H9 (cell line): Measurements from ENCODE around the gene MKRN2. TPM values are rescaled to one million over a fixed set of nuclear protein-coding genes. Genes with fewer than 3 reads are reported as not detected.

Source experiments
- DNase-seq: peaks from one replicate; pipeline ENCODE4 v3.0.0-alpha.2; 2017
- H2AFZ ChIP-seq: one replicate; pipeline ENCODE4 v1.6.1; 2013; ENCODE audit warnings: mild to moderate bottlenecking, low read length, control low read depth, moderate library complexity
- H2AK5ac ChIP-seq: 2 replicates; pipeline ENCODE4 v1.6.1; 2013; ENCODE audit warnings: low read length, control low read depth, mixed read lengths; ENCODE audit not compliant: insufficient read length
- H2BK120ac ChIP-seq: one replicate; pipeline ENCODE4 v1.6.1; 2013; ENCODE audit warnings: low read depth, mild to moderate bottlenecking, low read length, control low read depth, inconsistent platforms; ENCODE audit not compliant: poor library complexity, severe bottlenecking
- H2BK12ac ChIP-seq: 2 replicates; pipeline ENCODE4 v1.6.1; 2013; ENCODE audit warnings: low read length, control low read depth, mixed read lengths, low read depth; ENCODE audit not compliant: insufficient read length
- H2BK15ac ChIP-seq: 2 replicates; pipeline ENCODE4 v1.6.1; 2013; ENCODE audit warnings: low read depth, low read length, control low read depth
- H2BK20ac ChIP-seq: one replicate; pipeline ENCODE4 v1.6.1; 2013; ENCODE audit warnings: low read depth, mild to moderate bottlenecking, low read length, control low read depth, inconsistent platforms; ENCODE audit not compliant: poor library complexity, severe bottlenecking
- H2BK5ac ChIP-seq: 2 replicates; pipeline ENCODE4 v1.6.1; 2013; ENCODE audit warnings: low read length, control low read depth, mixed read lengths; ENCODE audit not compliant: insufficient read length
- H3K14ac ChIP-seq: 2 replicates; pipeline ENCODE4 v1.6.1; 2013; ENCODE audit warnings: low read length, control low read depth; ENCODE audit not compliant: insufficient read depth
- H3K18ac ChIP-seq: 2 replicates; pipeline ENCODE4 v1.6.1; 2013; ENCODE audit warnings: low read depth, mild to moderate bottlenecking, mixed read lengths, low read length, control low read depth; ENCODE audit not compliant: insufficient read length
- H3K23ac ChIP-seq: 2 replicates; pipeline ENCODE4 v1.6.1; 2013; ENCODE audit warnings: low read length, control low read depth, mixed read lengths, low read depth; ENCODE audit not compliant: insufficient read length
- H3K23me2 ChIP-seq: 2 replicates; pipeline ENCODE4 v1.6.1; 2013; ENCODE audit warnings: low read depth, mild to moderate bottlenecking, mixed read lengths, low read length, control low read depth; ENCODE audit not compliant: insufficient read length, poor library complexity, severe bottlenecking
- H3K27ac ChIP-seq: 2 replicates; pipeline ENCODE4 v1.5.1; 2013; ENCODE audit warnings: low read length, control low read depth, mixed read lengths, low read depth; ENCODE audit not compliant: insufficient read length
- H3K27me3 ChIP-seq: 2 replicates; pipeline ENCODE4 v1.6.1; 2013; ENCODE audit warnings: low read length, control low read depth, inconsistent platforms; ENCODE audit not compliant: insufficient read depth
- H3K4ac ChIP-seq: 2 replicates; pipeline ENCODE4 v1.6.1; 2013; ENCODE audit warnings: low read depth, mild to moderate bottlenecking, control low read depth, inconsistent platforms, low read length, moderate library complexity
- H3K4me1 ChIP-seq: 2 replicates; pipeline ENCODE4 v1.6.1; 2013; ENCODE audit warnings: low read length, control low read depth, inconsistent platforms; ENCODE audit not compliant: insufficient read depth
- H3K4me2 ChIP-seq: 2 replicates; pipeline ENCODE4 v1.6.1; 2013; ENCODE audit warnings: low read length, control low read depth, mixed read lengths; ENCODE audit not compliant: insufficient read length, insufficient read depth
- H3K56ac ChIP-seq: 2 replicates; pipeline ENCODE4 v1.6.1; 2013; ENCODE audit warnings: low read depth, mild to moderate bottlenecking, mixed read lengths, low read length, control low read depth; ENCODE audit not compliant: insufficient read length
- H3K79me1 ChIP-seq: 2 replicates; pipeline ENCODE4 v1.6.1; 2013; ENCODE audit warnings: low read depth, mild to moderate bottlenecking, moderate library complexity, low read length, control low read depth, inconsistent platforms; ENCODE audit not compliant: insufficient read depth, poor library complexity, severe bottlenecking
- H3K79me2 ChIP-seq: 2 replicates; pipeline ENCODE4 v1.6.1; 2013; ENCODE audit warnings: low read length, control low read depth, inconsistent platforms; ENCODE audit not compliant: insufficient read depth
- H3K9ac ChIP-seq: 2 replicates; pipeline ENCODE4 v1.6.1; 2013; ENCODE audit warnings: low read length, control low read depth, mixed read lengths; ENCODE audit not compliant: insufficient read length; ENCODE audit errors: extremely low read depth
- H3K9me3 ChIP-seq: one replicate; pipeline ENCODE4 v1.6.1; 2013; ENCODE audit warnings: low read depth, low read length, inconsistent platforms; ENCODE audit not compliant: control insufficient read depth
- H3T11ph ChIP-seq: one replicate; pipeline ENCODE4 v1.6.1; 2013; ENCODE audit warnings: mild to moderate bottlenecking, low read length, control low read depth, inconsistent platforms
- H4K20me1 ChIP-seq: one replicate; pipeline ENCODE4 v1.6.1; 2013; ENCODE audit not compliant: control insufficient read depth, insufficient read length, insufficient read depth
- H4K5ac ChIP-seq: 2 replicates; pipeline ENCODE4 v1.6.1; 2013; ENCODE audit warnings: low read depth, mild to moderate bottlenecking, mixed read lengths, low read length, control low read depth; ENCODE audit not compliant: insufficient read length
- H4K8ac ChIP-seq: replicated peaks from 2 replicates; pipeline ENCODE4 v1.6.1; 2013; ENCODE audit warnings: low read length, control low read depth, mixed read lengths, low read depth; ENCODE audit not compliant: insufficient read length
- H4K91ac ChIP-seq: 2 replicates; pipeline ENCODE4 v1.6.1; 2013; ENCODE audit warnings: low read depth, mild to moderate bottlenecking, moderate library complexity, mixed read lengths, low read length, control low read depth; ENCODE audit not compliant: insufficient read length
- H3K27ac Mint-ChIP-seq, 3 experiments: 2 replicates in 2 of 3; 3 replicates in 1 of 3; pipeline ENCODE4 v1.8.0; 2020 to 2021; ENCODE audit warnings: mixed read lengths in 3 of 3, mild to moderate bottlenecking in 1 of 3, moderate library complexity in 1 of 3
- H3K27me3 Mint-ChIP-seq: 2 replicates; pipeline ENCODE4 v1.8.0; 2021; ENCODE audit warnings: low read depth, mild to moderate bottlenecking, moderate library complexity, mixed read lengths
- H3K36me3 Mint-ChIP-seq, 3 experiments: 2 replicates in 2 of 3; 3 replicates in 1 of 3; pipeline ENCODE4 v1.8.0; 2020 to 2021; ENCODE audit warnings: low read depth in 3 of 3, mixed read lengths in 3 of 3; ENCODE audit not compliant: insufficient read depth in 1 of 3
- H3K4me1 Mint-ChIP-seq, 2 experiments: 2 replicates each; pipeline ENCODE4 v1.8.0; 2020; ENCODE audit warnings: mixed read lengths in 2 of 2
- H3K4me3 Mint-ChIP-seq, 2 experiments: 2 replicates in 1 of 2; 3 replicates in 1 of 2; pipeline ENCODE4 v1.8.0; 2020 to 2021; ENCODE audit warnings: mild to moderate bottlenecking in 2 of 2, mixed read lengths in 2 of 2, moderate library complexity in 1 of 2
- H3K9me3 Mint-ChIP-seq, 2 experiments: 2 replicates in 1 of 2; 3 replicates in 1 of 2; pipeline ENCODE4 v1.8.0; 2020; ENCODE audit warnings: mild to moderate bottlenecking in 2 of 2, mixed read lengths in 2 of 2, moderate library complexity in 1 of 2
- WGBS: extraction: QIAGEN DNeasy Blood & Tissue Kit; methylation state at CpG from one replicate; pipeline ENCODE4 v1.1.7; 2013; ENCODE audit warnings: missing lambda C conversion rate, low lambda C conversion rate, mixed read lengths; ENCODE audit not compliant: insufficient read length; ENCODE audit errors: extremely low coverage; 5-methylcytosine and 5-hydroxymethylcytosine counted together
- total RNA-seq: library from RNA; stranded (reverse); gene quantifications from 2 replicates; pipeline ENCODE4 v1.2.1, GENCODE V29; 2021
- TF ChIP-seq, protein P1 (sequence below): fragments of 200-600 bp; sonication (generic); conservative IDR thresholded peaks from 3 replicates; pipeline ENCODE4 v1.8.0; 2021; ENCODE audit warnings: antibody characterized with exemption, mild to moderate bottlenecking

Gene MKRN2
- total RNA-seq, 1 experiment from 2014 or later: 18.1 TPM

DNA sequence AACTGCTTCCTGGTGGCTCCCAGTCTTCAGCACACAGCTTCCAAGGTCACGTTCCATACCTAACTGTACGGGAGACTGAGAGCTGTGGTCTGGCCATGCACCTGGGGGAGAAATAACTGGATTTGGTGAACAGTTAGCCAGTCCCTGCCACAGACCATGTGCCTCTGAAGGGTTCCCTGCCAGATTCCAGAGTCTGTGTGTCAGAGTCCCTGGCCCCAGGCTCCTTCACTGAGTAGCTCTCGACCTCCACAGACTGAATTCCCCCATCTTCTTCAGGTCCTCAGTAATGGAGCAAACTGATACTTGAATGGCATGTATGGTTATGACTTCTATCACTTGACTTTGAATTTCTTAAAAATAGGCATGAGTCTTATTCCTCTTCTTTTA, 29.1 kb upstream of the MKRN2 start:
- Mint-ChIP-seq H3K9me3 (no peaks in the 10 kb centered on the region), H3K4me1 (no peaks in the 10 kb centered on the region), H3K36me3 (peaks cover 17 to 31% (median 29%) of the 10 kb centered on the region in 3 experiments; a peak in 6 of 7 replicates), H3K4me3 (no peak overlapping the region), H3K27me3 (no peaks in the 10 kb centered on the region), H3K27ac (no peak overlapping the region)
- no CpG with 5 or more reads among the region's 3 CpGs for WGBS
- Histone ChIP-seq H2BK5ac (no peak overlapping the region), H3K23me2 (no peaks in the 10 kb centered on the region), H3K27ac (no peak overlapping the region), H3K14ac (no peak overlapping the region), H3T11ph (no peak overlapping the region), H3K9me3 (no peaks in the 10 kb centered on the region), H3K9ac (no peak overlapping the region), H4K20me1 (no peaks in the 10 kb centered on the region), H2BK20ac (no peak overlapping the region), H3K27me3 (no peaks in the 10 kb centered on the region), H3K79me1 (no peaks in the 10 kb centered on the region), H3K56ac (no peak overlapping the region), H3K4me1 (no peaks in the 10 kb centered on the region), H2AFZ (no peak overlapping the region), H2BK15ac (no peak overlapping the region), H2BK120ac (no peak overlapping the region), H3K4ac (no peak overlapping the region), H3K4me2 (no peak overlapping the region), H3K18ac (no peak overlapping the region), H4K5ac (no peak overlapping the region), H4K91ac (no peak overlapping the region), H2AK5ac (no peak overlapping the region), H4K8ac (no peak overlapping the region), H3K23ac (no peak overlapping the region), H2BK12ac (no peak overlapping the region), H3K79me2 (no peaks in the 10 kb centered on the region)
- TF ChIP-seq, protein P1, sequence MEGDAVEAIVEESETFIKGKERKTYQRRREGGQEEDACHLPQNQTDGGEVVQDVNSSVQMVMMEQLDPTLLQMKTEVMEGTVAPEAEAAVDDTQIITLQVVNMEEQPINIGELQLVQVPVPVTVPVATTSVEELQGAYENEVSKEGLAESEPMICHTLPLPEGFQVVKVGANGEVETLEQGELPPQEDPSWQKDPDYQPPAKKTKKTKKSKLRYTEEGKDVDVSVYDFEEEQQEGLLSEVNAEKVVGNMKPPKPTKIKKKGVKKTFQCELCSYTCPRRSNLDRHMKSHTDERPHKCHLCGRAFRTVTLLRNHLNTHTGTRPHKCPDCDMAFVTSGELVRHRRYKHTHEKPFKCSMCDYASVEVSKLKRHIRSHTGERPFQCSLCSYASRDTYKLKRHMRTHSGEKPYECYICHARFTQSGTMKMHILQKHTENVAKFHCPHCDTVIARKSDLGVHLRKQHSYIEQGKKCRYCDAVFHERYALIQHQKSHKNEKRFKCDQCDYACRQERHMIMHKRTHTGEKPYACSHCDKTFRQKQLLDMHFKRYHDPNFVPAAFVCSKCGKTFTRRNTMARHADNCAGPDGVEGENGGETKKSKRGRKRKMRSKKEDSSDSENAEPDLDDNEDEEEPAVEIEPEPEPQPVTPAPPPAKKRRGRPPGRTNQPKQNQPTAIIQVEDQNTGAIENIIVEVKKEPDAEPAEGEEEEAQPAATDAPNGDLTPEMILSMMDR: no peak
- no peak for DNase-seq
